Measurements from ENCODE around the gene ERCC6L2. TPM values are rescaled to one million over a fixed set of nuclear protein-coding genes. Genes with fewer than 3 reads are reported as not detected.

Gene ERCC6L2
- total and polyA plus RNA-seq, 9 of the 15 experiments (the other 6 are each of a cell fraction or from before 2014, with no cell fraction given) = 7.8 to 42.8 (median 23.6) TPM

DNA sequence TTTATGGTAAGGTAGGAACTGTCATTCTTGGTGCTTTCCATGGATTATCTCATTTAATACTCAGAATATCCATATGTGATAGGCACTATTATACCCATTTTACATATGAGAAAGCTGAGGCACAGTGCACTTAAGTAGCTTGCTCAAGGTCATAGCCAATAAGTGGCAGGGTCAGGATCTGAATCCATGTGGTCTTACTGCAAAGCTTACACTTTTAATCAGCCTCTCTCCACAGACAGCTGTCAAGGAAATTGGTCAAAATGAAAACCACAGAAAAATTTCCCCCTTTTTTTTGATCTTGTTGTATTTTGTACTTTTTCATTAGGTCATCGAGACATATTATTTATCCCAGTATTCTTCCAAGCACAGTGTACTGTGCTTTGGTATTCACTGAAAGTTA is 78.5 kb downstream of the ERCC6L2 start (continued):
- TF ChIP-seq, protein P1, sequence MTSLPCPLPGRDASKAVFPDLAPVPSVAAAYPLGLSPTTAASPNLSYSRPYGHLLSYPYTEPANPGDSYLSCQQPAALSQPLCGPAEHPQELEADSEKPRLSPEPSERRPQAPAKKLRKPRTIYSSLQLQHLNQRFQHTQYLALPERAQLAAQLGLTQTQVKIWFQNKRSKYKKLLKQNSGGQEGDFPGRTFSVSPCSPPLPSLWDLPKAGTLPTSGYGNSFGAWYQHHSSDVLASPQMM (CRISPR knock-in tag; IDR thresholded peaks at IDR 0.05) = no peak

DNA sequence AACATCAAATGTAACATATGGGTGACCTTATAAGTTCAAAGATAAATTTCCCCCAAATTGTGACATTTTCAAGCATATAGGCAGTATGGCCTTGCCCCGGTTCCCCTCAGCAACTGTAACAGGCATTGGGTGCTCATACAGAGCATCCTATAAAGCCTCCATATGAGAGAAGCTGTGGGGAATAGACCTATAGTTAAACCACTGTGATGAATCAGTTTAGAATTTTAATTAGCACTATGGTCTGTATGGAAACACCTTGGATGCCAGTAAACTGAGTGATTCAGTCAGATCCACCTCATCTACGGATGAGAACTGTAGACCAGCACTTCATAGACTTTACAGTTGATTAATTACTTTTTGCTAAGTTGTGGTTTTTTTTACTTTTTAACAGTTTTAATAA is 79.4 kb downstream of the ERCC6L2 start:
- Histone ChIP-seq H2AFZ (ENCODE audit: low read depth, low read length) (no peak overlapping the region), H3K4me1 (replicated peaks in 1 of 2; ENCODE audit: control insufficient read depth in 2 of 2, insufficient read depth in 2 of 2, low read length in 2 of 2) (no peaks in the 10 kb centered on the region), H3K9me1 (ENCODE audit: control insufficient read depth, insufficient read depth, low read length) (no peaks in the 10 kb centered on the region), H3K79me2 (ENCODE audit: control insufficient read depth, insufficient read depth, low read length) (no peaks in the 10 kb centered on the region), H3K27ac (ENCODE audit: extremely low read depth, low read depth, low read length) (no peak overlapping the region), H3K9me3 (replicated peaks; ENCODE audit: control insufficient read depth, insufficient read depth, low read depth, low read length) (no peaks in the 10 kb centered on the region; the same call in 1 of the 2 replicates), H3K4me2 (ENCODE audit: insufficient read depth, low read length) (no peak overlapping the region), H3K27me3 (ENCODE audit: control insufficient read depth in 2 of 2, insufficient read depth in 2 of 2, low read length in 2 of 2) (no peaks in the 10 kb centered on the region), H3K9ac (ENCODE audit: insufficient read depth in 1 of 2, low read depth in 2 of 2, low read length in 2 of 2) (no peak overlapping the region), H3K36me3 (ENCODE audit: control insufficient read depth, insufficient read depth, low read length) (peaks cover 16% of the 10 kb centered on the region; the same call in 2 of the 3 replicates), H3K4me3 (no peak overlapping the region), H4K20me1 (replicated peaks; ENCODE audit: control insufficient read depth, insufficient read depth, low read length) (no peaks in the 10 kb centered on the region)
- FAIRE-seq (no peak), ATAC-seq (no peak), DNase-seq (ENCODE audit: extremely low read depth in 1 of 4, low spot score in 3 of 4) (no peak)
- WGBS (ENCODE audit: insufficient coverage, low coverage, missing lambda C conversion rate) = 86% methylated on average over 2 of the region's 2 CpGs
- intact Hi-C loops (cut with micrococcal nuclease) (no loop called here), in situ Hi-C loops (cut with MboI) (no loop called here)
- no peak for TF ChIP-seq CAMTA2 (CRISPR knock-in tag; conservative IDR thresholded peaks at IDR 0.05)
- TF ChIP-seq STAT5B (CRISPR knock-in tag; IDR thresholded peaks at IDR 0.05) = no peak
- TF ChIP-seq, protein P2, sequence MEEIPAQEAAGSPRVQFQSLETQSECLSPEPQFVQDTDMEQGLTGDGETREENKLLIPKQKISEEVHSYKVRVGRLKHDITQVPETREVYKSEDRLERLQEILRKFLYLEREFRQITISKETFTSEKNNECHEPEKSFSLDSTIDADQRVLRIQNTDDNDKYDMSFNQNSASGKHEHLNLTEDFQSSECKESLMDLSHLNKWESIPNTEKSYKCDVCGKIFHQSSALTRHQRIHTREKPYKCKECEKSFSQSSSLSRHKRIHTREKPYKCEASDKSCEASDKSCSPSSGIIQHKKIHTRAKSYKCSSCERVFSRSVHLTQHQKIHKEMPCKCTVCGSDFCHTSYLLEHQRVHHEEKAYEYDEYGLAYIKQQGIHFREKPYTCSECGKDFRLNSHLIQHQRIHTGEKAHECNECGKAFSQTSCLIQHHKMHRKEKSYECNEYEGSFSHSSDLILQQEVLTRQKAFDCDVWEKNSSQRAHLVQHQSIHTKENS (CRISPR knock-in tag; IDR thresholded peaks at IDR 0.05) = no peak
- TF ChIP-seq, protein P3, sequence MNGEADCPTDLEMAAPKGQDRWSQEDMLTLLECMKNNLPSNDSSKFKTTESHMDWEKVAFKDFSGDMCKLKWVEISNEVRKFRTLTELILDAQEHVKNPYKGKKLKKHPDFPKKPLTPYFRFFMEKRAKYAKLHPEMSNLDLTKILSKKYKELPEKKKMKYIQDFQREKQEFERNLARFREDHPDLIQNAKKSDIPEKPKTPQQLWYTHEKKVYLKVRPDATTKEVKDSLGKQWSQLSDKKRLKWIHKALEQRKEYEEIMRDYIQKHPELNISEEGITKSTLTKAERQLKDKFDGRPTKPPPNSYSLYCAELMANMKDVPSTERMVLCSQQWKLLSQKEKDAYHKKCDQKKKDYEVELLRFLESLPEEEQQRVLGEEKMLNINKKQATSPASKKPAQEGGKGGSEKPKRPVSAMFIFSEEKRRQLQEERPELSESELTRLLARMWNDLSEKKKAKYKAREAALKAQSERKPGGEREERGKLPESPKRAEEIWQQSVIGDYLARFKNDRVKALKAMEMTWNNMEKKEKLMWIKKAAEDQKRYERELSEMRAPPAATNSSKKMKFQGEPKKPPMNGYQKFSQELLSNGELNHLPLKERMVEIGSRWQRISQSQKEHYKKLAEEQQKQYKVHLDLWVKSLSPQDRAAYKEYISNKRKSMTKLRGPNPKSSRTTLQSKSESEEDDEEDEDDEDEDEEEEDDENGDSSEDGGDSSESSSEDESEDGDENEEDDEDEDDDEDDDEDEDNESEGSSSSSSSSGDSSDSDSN (IDR thresholded peaks at IDR 0.05; ENCODE audit: borderline replicate concordance in 1 of 2, low read depth in 2 of 2, low read length in 2 of 2) = no peak
- no peak for TF ChIP-seq BMI1 (IDR thresholded peaks at IDR 0.05; ENCODE audit: low read length)
- TF ChIP-seq ZNF507 (tag; conservative IDR thresholded peaks at IDR 0.05) = no peak
- TF ChIP-seq MCM7 (IDR thresholded peaks at IDR 0.05) = no peak
- no peak for TF ChIP-seq GABPA (tag; conservative IDR thresholded peaks at IDR 0.05; ENCODE audit: low read depth)
- no peak for TF ChIP-seq XRCC5 (IDR thresholded peaks at IDR 0.05; ENCODE audit: low read depth, low read length)
- TF ChIP-seq ELF4 (CRISPR knock-in tag; IDR thresholded peaks at IDR 0.05) = no peak
- TF ChIP-seq, protein P4, sequence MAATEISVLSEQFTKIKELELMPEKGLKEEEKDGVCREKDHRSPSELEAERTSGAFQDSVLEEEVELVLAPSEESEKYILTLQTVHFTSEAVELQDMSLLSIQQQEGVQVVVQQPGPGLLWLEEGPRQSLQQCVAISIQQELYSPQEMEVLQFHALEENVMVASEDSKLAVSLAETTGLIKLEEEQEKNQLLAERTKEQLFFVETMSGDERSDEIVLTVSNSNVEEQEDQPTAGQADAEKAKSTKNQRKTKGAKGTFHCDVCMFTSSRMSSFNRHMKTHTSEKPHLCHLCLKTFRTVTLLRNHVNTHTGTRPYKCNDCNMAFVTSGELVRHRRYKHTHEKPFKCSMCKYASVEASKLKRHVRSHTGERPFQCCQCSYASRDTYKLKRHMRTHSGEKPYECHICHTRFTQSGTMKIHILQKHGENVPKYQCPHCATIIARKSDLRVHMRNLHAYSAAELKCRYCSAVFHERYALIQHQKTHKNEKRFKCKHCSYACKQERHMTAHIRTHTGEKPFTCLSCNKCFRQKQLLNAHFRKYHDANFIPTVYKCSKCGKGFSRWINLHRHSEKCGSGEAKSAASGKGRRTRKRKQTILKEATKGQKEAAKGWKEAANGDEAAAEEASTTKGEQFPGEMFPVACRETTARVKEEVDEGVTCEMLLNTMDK (IDR thresholded peaks at IDR 0.05; ENCODE audit: borderline replicate concordance, insufficient read depth, low read depth, low read length, poor library complexity, severe bottlenecking) = no peak
- no peak for TF ChIP-seq MCM3 (IDR thresholded peaks at IDR 0.05)
- TF ChIP-seq EP300 (IDR thresholded peaks at IDR 0.05; ENCODE audit: low read length) = no peak
- ChIA-PET POLR2A (interaction anchor here (1.0 kb wide), 1 partner anchor 16 kb away, joined by 3 read pairs; no protein-coding TSS in a partner anchor), CTCF (ENCODE audit: low intra/inter-chr PET ratio) (no interaction called here)
- BruUV-seq (replicated peaks) = no TSS peak

Measured in K562 (cell line).